Smooth muscle cell of the brain vasculature (primary cell): ENCODE data around the gene APOL2.
"Not testable (repeated sequence)": the region's sequence is repeated elsewhere in the genome, so short reads cannot be mapped to it uniquely, and the experiment has no call there.

Source experiments
- DNase-seq: peaks from one replicate; pipeline ENCODE4 v3.0.0-alpha.2; 2012; ENCODE audit warnings: low read depth, low spot score

APOL2 gene

DNA sequence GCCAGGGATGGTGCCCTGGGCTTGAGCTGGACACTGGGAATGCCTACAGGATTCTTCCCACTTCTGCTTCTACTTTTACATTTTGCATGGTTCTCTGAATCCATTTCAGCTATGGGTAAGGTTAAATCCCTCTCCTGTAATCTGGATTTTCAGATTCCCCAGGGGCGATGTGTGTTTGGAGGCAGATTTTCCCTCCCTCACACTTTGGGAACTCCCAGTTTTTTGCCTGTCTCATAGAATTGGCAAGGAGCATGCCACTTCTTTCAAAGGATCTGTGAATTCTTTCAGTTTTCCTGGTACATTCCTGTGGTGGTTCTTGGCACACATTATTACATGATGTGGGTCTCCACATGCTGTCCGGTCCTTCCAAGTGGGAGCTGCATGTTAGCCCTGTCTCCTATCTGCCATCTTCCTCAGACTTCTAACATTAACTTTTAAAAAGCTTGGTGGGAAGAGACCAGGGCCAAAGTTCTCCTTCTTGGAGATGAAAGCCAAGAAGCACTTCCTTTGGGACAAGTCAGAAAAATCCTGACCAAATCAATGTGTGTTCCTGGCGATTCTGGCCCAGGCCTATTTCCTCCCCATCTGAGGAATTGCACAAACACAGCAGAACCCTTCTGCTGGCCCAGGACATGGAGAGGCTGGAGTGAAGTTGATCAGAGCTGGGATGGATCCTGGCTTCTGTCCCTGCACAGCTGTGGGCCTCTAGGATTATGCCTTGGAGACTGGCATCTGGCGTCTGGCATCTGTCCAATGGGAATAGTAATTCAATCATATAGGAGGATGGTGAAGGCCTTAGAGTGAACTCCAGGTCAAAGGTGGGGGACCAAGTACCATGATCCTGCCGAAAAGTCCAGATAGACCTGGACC is 5.4 kb upstream of the APOL2 start:
- DNase-seq: no peak

DNA sequence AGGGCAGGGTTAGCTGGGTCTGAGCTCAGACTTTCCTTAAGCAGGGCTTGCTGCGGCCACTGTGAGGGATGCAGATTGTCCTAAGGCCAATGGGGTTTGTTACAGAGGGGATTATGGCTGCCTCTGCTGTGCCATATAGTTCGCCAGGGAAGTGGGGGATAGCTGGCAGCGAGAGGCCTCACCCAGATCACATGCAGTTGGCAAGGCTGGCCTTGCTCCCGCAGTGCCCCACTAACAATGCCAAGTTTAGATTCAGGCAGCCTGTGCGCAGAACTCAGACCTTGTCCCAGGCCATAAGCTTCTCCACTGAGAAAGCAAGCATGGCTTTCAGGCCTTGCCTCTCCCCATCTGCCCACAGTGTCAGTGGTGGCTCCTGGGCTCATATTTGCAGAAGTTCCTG is 4.7 kb upstream of the APOL2 start:
- no peak for DNase-seq

DNA sequence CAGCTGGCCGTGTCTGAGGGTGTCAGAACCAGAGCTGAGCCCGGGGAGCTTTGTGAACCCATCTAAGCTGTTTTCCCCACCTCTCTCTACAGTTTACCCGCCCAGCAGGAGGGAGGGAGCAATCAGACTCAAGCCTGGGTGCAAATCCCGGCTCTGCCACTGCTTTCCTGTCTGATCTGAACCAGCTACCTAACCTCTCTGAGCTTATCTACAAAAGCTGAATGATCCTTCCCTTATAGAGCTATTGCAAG is 252 bp downstream of the APOL2 start:
- DNase-seq: no peak

DNA sequence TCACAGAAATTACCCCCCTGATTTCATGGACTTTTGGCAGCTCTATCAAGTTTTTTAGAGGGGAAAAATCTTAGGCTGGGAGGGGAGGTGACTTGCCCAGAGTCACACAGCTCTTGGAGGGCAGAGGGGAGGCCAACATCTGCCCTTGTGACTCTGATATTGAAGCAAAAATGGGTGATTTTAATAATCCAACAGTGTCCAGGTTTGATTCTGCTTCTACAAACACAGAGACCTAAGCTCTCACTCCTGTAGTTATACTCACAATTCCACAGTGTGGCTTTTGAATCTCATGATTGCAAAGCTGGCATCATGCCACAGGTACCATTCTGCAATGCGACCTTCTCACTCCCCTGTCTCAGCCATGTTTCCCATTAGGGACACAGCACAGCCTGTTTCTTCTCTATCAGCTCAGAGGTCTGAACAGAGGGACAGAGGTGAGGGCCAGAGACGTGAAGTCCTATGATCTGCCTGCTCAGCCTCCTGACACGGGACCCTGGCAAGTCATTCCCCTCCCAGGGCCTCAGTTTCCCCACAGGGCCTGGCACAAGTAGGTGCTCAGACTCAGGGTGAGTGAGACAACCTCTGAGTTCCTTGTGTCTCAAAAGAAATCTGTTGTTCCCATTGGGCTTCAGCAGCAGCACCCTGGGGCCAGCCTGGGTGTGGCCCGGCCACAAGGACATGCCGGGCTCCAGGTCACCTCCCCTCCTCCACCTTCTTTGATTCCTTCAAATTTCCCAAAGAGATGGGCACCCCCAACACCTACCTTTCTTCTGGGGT is 766 bp downstream of the APOL2 start:
- DNase-seq: no peak

DNA sequence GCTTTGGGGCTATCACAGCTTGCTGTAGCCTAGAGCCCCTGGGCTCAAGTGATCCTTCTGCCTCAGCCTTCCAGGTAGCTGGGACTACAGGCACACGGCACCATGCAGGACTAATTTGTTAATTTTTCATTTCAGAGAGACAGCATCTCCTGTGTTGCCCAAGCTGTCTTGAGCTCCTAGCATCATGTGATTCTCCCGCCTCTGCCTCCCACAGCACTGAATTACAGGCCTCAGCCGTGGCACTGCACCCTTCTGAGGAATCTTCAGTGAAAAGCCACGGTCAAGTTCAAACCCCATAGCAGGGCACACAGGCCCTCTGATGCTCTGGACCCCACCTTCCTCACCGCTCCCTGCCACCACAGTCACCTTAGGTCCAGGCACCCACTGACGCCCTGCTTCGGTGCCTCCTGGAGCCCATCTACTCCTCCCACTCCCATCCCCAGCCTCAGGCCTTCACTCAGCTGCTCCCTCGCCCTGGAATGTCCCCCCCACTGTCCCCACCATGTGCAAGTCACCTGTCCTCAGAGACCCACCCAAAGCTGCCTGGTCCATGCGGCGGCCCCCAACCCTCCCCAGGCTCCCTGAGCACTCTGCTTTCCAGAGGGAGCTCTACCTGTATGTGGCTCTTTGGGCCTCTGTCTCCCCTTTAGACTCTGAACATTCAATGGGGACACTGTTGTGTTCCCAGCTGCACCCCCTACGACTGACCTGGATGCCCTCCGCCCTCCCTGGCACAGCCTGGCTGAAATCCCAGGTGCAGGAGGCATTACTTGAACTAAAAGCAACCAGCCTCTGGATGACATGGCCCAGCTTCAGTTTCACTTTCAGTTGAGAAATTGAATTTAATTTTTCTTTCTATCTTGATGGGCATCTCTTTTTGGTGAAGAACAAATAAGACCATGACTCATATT is 1.6 kb downstream of the APOL2 start:
- no peak for DNase-seq

DNA sequence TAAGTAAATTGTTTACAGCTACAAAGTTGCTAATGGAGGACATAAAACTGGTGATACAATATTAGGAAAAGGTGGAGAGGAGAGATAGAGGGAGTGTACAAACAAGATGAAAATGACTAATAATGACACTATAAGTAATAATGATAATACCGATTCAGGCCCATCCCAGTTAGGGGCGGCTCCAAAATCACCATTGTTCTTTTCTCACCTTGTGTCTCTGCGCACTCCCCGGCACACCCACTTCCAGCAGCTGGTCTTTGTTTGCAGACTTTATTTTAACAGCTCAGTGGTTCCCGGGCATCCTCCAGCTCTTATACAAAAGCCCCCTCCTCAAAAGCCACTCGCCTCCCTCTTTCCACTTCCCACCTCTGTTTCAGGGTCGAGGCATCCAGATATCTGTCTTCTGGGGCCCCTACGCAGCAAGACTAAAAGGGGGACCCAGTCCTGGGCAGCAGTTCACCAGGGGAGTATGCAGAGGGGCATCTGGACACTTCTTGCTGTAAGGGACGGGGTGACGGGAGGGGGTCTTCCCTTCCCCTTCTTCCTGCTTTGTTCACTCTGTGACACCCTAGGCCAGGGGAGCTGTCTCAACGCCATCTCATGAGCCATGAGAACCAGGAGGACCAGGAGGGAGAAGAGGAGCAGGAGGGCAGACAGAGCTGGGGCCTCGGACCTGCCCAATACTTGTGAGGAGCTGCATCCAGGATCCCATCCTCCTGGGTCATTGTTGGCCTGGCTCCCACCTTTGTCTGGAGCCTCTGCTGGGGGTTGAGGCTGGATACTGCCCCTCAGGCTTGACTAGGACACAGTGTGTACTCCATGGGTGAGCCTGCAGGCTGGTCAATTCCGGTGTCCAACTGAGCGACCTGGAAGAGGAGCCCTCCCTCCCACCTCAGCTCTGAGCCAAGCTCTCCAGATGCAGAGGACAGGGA is 2.7 kb downstream of the APOL2 start:
- DNase-seq: no peak

DNA sequence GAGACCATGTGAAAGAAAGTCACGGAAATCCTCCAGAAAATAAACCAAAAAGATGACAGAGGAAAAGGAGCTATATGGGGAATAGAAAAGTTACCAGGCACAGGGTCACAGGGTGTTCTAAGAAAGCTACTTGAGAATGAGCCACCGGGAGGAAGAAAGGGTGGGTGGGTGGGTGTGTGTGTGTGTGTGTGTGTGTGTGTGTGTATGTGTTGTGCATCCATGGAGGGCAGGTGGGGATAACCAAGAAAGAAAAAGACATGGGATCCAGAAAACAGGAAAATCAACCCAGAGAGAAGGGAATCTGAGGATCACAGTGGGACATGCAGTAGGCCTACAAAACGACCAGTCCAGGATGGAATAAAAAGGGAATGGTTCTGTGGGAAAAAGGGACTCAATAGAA is 3.7 kb downstream of the APOL2 start:
- no peak for DNase-seq

DNA sequence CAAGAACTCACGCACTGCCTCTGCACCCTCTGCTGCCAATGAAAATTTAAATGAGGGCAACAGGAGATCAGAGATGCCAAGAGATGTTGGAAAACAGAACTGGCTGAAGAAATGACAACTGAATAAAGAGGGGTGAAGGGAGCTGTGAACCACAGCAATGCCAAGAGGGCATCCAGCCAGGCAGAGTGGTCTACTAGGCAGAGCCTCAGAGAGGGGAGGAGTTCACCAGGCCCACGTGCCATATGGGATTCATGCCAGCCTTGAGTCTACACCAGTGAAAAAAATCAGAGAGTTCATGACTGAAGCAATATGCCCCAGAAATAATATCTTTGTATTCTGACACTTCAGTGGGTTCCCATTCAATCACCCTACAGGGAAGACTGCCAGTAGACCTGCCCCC is 4.4 kb downstream of the APOL2 start:
- no peak for DNase-seq

DNA sequence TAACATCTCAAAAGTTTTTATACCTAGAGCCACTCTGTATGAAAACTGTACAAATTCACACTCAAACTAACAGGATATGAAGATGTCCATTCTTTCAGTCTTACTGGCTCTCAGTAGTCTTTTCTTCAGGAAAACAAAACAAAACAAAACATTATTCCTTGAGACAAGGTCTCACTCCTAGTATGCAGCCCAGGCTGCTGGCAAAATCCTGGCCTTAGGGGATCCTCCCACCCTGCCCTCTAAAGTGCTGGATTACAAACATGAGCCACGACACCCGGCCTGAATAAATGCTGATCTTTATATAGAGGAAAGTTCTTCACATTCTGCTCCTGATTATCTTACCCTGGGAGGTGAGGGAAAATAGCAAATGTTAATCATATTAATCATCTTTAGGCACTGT is 5.1 kb downstream of the APOL2 start:
- no peak for DNase-seq

DNA sequence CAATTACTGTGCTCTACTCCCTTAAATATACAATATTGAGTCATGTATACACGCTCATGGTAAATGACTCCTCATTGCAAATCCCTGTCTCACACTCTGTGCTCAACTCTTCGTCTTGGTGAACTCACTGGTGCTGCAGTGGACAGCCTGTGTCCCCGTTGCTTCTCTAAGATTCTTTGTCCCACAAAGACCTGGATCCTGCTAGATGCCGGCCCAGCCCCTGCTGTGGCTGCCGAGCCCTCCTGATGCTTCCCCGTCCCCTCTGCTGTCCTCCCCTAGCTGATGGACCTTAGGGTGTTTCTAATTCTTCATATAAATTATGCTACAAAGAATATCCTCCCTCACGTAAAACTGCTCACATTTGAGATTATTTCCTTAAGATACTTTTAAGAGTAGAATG is 5.5 kb downstream of the APOL2 start:
- DNase-seq: no peak

DNA sequence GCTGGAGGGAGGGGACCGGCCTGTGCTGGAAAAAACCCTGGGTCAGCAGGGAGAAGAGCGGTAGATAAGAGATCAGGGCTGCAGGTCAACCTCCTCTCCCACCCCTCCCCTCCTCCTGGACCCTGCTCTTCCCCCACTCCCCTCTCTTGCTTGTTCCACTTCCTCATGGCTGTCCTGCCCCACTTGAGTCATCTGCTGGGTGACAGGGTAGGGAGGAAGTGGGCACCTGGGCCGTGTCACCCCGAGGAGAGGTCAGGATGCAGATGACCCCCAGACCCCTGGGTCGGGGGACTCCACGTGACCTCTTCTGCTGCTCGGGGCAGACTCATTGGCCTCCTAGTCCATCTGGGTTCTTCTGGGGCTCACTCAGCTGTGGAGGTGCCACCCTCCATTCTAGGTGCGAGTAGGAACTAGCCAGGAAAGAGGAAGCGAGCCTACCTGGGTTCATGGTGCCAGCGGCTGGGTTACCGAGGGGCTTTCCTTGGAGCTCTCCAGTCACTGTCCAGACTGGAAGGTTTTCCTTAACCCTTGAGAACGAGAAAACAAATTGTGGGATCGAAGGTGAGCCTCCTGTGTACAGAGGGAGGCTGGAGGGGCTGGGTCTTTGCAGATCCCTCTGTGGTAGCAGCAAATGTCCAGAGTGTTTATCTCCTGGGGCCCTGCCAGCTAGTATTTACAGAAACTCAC is 6.5 kb downstream of the APOL2 start:
- DNase-seq: no peak

DNA sequence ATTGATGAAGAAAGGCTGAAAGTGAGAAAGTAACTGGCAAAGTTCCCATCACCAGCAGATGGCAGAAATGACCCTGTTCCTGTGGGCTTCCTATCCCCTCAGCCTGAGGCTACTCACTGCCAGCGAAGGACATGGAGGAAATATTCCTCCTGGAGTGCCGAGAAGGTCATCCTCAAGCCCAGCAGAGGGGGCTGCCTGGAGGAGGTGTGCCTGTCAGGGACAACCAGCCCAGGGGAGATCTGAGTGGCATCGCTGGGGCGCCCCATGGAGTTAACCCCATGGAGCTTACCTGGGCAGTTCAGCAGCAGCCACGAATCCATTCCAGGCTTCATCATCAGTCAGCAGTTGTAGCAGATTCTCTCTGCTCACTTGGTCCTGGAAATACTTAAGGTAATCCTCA is 8.3 kb downstream of the APOL2 start:
- DNase-seq: not testable (repeated sequence)

DNA sequence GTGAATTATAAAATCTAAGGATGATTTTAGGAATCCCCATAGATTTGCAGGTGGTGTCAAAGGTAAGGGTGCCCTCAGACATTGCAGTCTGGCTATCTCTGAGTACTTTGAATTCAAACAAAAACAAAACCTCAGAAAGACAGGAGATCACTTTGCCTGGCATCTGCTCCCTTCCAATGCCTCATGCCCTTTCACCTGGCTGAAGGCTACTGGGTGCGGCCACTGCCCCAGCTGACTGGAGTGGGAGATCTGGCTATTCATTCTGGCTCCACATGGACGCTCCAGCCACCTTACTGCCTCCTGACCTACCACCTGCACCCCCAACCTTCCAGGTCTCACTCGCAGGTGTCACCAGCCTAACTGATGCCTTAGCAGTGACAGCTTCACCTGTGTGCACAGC is 9.7 kb downstream of the APOL2 start:
- DNase-seq: not testable (repeated sequence)

DNA sequence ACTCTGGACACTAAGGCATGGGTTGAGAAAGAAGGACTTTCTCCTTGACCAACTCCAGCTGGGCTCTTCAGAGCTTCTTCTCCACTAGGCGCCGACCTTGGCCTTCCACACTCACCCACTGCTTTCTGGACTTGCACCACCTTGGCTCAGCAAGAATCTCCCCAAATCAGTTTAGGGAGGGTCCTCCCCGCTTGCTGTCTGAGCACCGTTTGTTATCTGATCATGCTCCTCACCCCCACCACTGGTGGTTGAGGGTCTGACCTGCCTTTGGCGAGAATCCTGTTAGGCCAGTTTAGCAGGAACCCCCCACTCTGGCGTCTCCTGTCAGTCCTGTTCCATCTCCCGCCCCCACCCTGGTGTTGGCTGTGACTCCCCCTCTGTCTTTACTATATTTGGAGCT is 10.4 kb downstream of the APOL2 start:
- no peak for DNase-seq

DNA sequence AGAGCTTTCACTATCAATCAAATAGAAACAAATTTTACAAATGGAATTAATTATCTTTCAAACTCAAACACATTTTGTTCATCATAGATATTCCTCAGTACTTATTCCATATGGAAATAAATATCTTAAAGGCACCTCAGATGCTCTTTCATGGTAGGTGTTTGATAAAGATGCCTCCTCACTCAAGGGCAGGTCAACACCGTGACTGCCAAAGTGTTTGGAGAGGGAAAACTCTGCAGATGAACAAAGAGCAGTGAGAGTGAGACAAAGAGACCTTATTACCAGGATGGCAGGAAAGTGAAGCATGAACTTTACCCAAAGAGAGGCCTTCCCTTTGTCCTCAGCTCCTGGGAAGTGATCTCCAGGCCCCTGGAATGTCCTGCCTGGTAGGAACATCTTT is 11.0 kb downstream of the APOL2 start:
- not testable (repeated sequence) for DNase-seq

DNA sequence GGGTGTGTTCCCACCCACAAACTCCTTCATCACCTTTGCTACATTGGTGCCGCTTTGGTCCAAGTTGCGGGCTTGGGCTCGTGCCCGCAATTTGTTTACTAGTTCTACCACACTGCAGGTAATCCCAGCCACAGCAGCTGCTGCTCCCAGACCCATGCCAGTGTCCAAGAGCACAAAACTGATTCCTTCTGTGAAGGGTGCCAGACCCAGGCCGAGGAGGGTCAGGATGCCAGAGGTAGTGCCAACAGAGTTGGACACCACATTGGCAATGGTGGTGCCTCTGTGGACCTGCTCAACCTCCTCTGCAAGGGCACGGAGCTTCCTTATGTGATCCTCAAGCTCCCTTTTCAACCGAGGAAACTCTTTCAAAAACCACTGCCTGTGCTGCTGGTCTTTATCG is 11.5 kb downstream of the APOL2 start:
- DNase-seq: no peak

DNA sequence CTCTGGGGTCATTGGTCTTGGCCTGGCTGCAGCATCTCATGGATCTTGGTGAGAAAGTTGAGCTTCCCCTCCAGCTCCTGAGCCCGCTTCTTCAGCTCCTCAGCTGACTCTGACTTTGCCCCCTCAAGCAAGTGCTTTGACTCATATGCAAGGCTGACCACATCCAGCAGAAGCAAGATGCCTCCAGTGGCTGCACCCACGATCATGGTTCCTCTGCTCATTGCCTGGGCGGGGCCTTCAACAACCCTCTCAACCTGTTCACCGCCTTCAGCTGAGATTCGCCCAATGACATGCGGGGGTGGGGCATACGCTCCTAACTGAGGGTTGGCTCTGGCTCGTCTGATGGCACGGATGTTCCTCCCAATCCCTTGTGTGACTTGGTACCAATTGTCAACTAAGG is 11.9 kb downstream of the APOL2 start:
- DNase-seq: no peak

DNA sequence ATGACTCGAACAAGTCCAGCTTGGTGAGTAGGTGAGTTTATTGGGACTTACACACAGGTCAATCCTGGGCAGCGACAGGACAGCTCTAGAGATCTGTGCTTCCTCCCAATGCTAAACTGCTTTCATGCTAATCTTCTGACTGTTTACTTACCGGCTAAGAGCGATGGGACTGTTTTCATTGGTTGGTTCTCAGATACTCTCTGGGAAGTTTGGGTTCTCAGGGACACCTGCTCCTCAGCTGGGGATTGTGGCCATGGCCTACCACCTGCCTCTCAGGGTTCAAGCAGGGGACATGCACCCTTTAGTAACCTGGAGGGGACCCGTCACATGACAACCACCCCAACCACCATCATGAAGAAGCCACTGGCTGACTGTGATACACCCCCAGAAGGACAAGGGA is 13.1 kb downstream of the APOL2 start:
- DNase-seq: no peak

DNA sequence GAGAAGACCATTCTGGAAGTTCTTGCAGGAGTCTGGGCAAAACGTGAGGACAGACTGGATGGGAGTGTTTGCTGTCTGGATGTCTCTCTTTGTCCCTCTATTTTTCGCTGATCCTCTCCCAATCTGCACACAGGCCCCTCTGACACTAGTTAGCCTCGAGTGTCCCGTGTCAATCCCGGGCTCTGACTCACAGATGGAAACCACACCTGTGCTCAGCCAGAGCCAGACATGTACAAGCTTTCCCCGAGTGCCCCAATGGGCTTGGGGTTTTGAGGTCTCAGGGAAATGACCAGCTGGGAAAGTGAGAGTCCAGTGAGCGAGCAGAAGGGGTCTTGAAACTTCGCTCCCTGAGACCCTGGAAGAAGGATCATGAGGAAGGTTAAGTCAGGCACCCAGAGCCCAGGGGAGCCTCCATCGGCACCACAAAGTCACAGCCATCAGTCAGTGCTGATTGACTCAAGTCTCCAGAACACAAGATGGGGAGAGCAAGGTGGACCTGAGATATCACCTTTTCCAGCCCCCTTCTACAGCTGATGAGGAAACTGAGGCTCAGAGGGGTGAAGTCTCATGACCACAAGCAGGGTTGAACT is 13.9 kb downstream of the APOL2 start:
- no peak for DNase-seq

DNA sequence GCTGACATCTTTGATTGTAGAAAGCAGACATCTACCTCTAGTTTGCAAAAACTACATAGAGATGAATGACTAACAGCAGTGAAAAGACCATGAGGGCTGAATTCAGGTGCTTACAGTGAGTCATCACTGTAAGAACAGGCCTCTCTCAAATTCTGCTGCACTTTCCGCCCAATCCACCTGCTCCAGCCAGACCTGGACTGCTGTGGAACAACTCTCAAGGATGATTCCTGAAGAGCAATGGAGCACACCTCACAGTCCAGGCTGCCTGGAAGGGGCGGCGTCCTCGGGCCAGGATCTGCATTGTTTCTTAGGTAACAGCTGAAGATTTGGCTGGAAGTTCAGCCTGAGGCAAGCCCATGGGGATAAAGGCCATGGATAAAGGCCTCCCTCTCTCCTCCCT is 15.1 kb downstream of the APOL2 start:
- no peak for DNase-seq
